Ishikawa (cell line): ENCODE results near the gene PYM1.

Experiments used
- CEBPB ChIP-seq: IDR thresholded peaks from 2 replicates; pipeline ENCODE4 v1.6.1; 2012
- EP300 ChIP-seq: IDR thresholded peaks from 2 replicates; pipeline ENCODE4 v1.6.1; 2012; ENCODE audit warnings: borderline replicate concordance
- RAD21 ChIP-seq: IDR thresholded peaks from 2 replicates; pipeline ENCODE4 v1.6.1; 2012; ENCODE audit warnings: low read depth
- TCF12 ChIP-seq: IDR thresholded peaks from 2 replicates; pipeline ENCODE4 v1.6.1; 2012; ENCODE audit warnings: low read depth
- YY1 ChIP-seq: IDR thresholded peaks from 2 replicates; pipeline ENCODE4 v1.6.1; 2012; ENCODE audit warnings: low read depth
- TF ChIP-seq, protein P1 (sequence below): IDR thresholded peaks from 2 replicates; pipeline ENCODE4 v1.6.1; 2012; ENCODE audit warnings: low read depth, mild to moderate bottlenecking
- TF ChIP-seq, protein P2 (sequence below): IDR thresholded peaks from 2 replicates; pipeline ENCODE4 v1.6.1; 2012

DNA sequence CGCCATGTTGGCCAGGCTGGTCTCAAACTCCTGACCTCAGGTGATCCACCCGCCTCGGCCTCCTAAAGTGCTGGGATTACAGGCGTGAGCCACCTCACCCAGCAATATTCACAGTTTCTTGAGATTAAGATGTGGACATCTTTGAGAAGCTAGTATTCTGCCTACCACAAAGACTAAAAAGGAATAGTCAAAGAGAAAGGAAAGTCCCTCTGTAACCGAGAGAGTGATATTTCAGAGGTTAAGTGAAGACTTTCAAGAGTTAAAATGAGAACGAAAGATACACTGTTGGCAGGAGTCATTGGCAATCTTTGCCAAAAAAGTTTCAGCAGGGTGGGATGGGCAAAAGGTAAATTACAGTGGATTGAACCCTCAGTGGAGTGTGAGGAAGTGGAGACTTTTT, 18.9 kb upstream of the PYM1 start:
- TF ChIP-seq EP300: no peak
- no peak for TF ChIP-seq CEBPB
- TF ChIP-seq, protein P1, sequence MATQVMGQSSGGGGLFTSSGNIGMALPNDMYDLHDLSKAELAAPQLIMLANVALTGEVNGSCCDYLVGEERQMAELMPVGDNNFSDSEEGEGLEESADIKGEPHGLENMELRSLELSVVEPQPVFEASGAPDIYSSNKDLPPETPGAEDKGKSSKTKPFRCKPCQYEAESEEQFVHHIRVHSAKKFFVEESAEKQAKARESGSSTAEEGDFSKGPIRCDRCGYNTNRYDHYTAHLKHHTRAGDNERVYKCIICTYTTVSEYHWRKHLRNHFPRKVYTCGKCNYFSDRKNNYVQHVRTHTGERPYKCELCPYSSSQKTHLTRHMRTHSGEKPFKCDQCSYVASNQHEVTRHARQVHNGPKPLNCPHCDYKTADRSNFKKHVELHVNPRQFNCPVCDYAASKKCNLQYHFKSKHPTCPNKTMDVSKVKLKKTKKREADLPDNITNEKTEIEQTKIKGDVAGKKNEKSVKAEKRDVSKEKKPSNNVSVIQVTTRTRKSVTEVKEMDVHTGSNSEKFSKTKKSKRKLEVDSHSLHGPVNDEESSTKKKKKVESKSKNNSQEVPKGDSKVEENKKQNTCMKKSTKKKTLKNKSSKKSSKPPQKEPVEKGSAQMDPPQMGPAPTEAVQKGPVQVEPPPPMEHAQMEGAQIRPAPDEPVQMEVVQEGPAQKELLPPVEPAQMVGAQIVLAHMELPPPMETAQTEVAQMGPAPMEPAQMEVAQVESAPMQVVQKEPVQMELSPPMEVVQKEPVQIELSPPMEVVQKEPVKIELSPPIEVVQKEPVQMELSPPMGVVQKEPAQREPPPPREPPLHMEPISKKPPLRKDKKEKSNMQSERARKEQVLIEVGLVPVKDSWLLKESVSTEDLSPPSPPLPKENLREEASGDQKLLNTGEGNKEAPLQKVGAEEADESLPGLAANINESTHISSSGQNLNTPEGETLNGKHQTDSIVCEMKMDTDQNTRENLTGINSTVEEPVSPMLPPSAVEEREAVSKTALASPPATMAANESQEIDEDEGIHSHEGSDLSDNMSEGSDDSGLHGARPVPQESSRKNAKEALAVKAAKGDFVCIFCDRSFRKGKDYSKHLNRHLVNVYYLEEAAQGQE: no peak
- TF ChIP-seq, protein P2, sequence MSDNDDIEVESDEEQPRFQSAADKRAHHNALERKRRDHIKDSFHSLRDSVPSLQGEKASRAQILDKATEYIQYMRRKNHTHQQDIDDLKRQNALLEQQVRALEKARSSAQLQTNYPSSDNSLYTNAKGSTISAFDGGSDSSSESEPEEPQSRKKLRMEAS: no peak
- TF ChIP-seq TCF12: no peak
- TF ChIP-seq RAD21: no peak
- TF ChIP-seq YY1: no peak
